HepG2 (cell line): Measurements from ENCODE around the gene OR8B12. TPM values are rescaled to one million over a fixed set of nuclear protein-coding genes. Genes with fewer than 3 reads are reported as not detected.

ENCODE experiments used
- ATAC-seq: fragments of 200-7000 bp; cut with Tn5 transposase; 3 replicates; pipeline ENCODE4 v1.9.1; 2020; ENCODE audit warnings: mild to moderate bottlenecking, moderate library complexity
- BruUV-seq: library from RNA; stranded (reverse); fragments of 400-500 nt; replicated peaks from 2 replicates; lab custom pipeline; 2021; lab: Mats Ljungman, UMichigan
- CTCF ChIA-PET: fragments of 300-600 bp; formaldehyde crosslinking; extraction: SDS; loops from one replicate; lab custom pipeline; 2021; ENCODE audit warnings: low total read pairs, inconsistent platforms, low intra/inter-chr PET ratio; lab: Yijun Ruan, JAX
- POLR2A ChIA-PET: fragments of 350-600 bp; sonication (Branson Sonifier 250); formaldehyde crosslinking; loops from one replicate; lab custom pipeline; 2020; ENCODE audit warnings: antibody characterized with exemption, inconsistent platforms; lab: Yijun Ruan, JAX
- DNase-seq: peaks from one replicate; pipeline ENCODE4 v3.0.0-alpha.2; 2015; ENCODE audit warnings: low spot score
- FAIRE-seq: peaks from 3 replicates; lab custom pipeline; 2011; peaks lifted over from hg19 to GRCh38; lab: Jason Lieb, UNC
- H2AFZ ChIP-seq: one replicate; pipeline ENCODE4 v1.6.1; 2011; ENCODE audit warnings: low read length, inconsistent platforms
- H3K27ac ChIP-seq: fragments of 300-600 bp; 3 replicates; pipeline ENCODE4 v1.8.0; 2011; ENCODE audit warnings: mixed run types, mild to moderate bottlenecking, mixed read lengths, low read length, inconsistent platforms; ENCODE audit not compliant: insufficient read depth; ENCODE audit errors: extremely low read length
- H3K27me3 ChIP-seq, 2 experiments: fragments of 200-600 bp in 1 of 2; 2 replicates in 1 of 2; 3 replicates in 1 of 2; pipeline versions ENCODE4 v1.6.0 to v1.8.0; 2011; ENCODE audit warnings: low read length in 2 of 2, mild to moderate bottlenecking in 2 of 2, moderate library complexity in 2 of 2, inconsistent platforms in 1 of 2; ENCODE audit not compliant: insufficient read depth in 2 of 2, control insufficient read depth in 1 of 2
- H3K36me3 ChIP-seq, 2 experiments: fragments of 200-600 bp in 1 of 2; replicated peaks in 1 of 2; 2 replicates in 1 of 2; 3 replicates in 1 of 2; pipeline versions ENCODE4 v1.5.1 to v1.8.0; 2011; ENCODE audit warnings: low read length in 2 of 2, inconsistent platforms in 1 of 2; ENCODE audit not compliant: insufficient read depth in 2 of 2, control insufficient read depth in 1 of 2
- H3K4me1 ChIP-seq: 2 replicates; pipeline ENCODE4 v1.5.1; 2012; ENCODE audit warnings: low read length, inconsistent platforms; ENCODE audit not compliant: insufficient read depth
- H3K4me2 ChIP-seq: 2 replicates; pipeline ENCODE4 v1.6.0; 2011; ENCODE audit warnings: low read depth, low read length, inconsistent platforms
- H3K4me3 ChIP-seq, 3 experiments: fragments of 200-600 bp in 1 of 3; sonication (generic), shearing (Covaris generic) in 1 of 3; replicated peaks in 1 of 3; 2 replicates each; pipeline ENCODE4 v1.5.1; 2011 to 2016; ENCODE audit warnings: low read length in 3 of 3, inconsistent platforms in 2 of 3, low read depth in 2 of 3, mild to moderate bottlenecking in 2 of 3, control low read depth in 1 of 3, mixed read lengths in 1 of 3; ENCODE audit not compliant: insufficient read depth in 1 of 3
- H3K79me2 ChIP-seq: one replicate; pipeline ENCODE4 v1.6.1; 2011; ENCODE audit warnings: low read length, inconsistent platforms; ENCODE audit not compliant: insufficient read depth
- H3K9ac ChIP-seq: 2 replicates; pipeline ENCODE4 v1.6.0; 2011; ENCODE audit warnings: mild to moderate bottlenecking, low read depth, low read length, inconsistent platforms; ENCODE audit not compliant: insufficient read depth
- H3K9me3 ChIP-seq: 2 replicates; pipeline ENCODE4 v1.5.1; 2012; ENCODE audit warnings: mild to moderate bottlenecking, low read length
- H4K20me1 ChIP-seq: 2 replicates; pipeline ENCODE4 v1.6.0; 2011; ENCODE audit warnings: inconsistent platforms, mild to moderate bottlenecking, low read length, moderate library complexity; ENCODE audit not compliant: insufficient read depth
- AKAP8 ChIP-seq: sonication (generic); formaldehyde crosslinking; IDR thresholded peaks from 2 replicates; pipeline ENCODE4 v1.5.1; 2020; ENCODE audit warnings: mild to moderate bottlenecking, missing genetic modification reagents
- CAMTA2 ChIP-seq: sonication (generic); formaldehyde crosslinking; IDR thresholded peaks from 2 replicates; pipeline ENCODE4 v1.4.0; 2020; ENCODE audit warnings: mild to moderate bottlenecking, missing genetic modification reagents, borderline replicate concordance
- CHD2 ChIP-seq: IDR thresholded peaks from 2 replicates; pipeline ENCODE4 v1.6.1; 2011; ENCODE audit warnings: low read depth, low read length, improper control_type of control experiment
- FOXA3 ChIP-seq: IDR thresholded peaks from 2 replicates; pipeline ENCODE4 v1.6.1; 2016; ENCODE audit warnings: missing genetic modification reagents, missing compliant biosample characterization
- GZF1 ChIP-seq: sonication (generic); formaldehyde crosslinking; IDR thresholded peaks from 2 replicates; pipeline ENCODE4 v1.5.1; 2020; ENCODE audit warnings: mild to moderate bottlenecking, missing genetic modification reagents
- KLF13 ChIP-seq: sonication (generic); formaldehyde crosslinking; IDR thresholded peaks from 2 replicates; pipeline ENCODE4 v1.4.0; 2020; ENCODE audit warnings: mild to moderate bottlenecking, missing genetic modification reagents
- MEIS2 ChIP-seq: sonication (generic); formaldehyde crosslinking; IDR thresholded peaks from 2 replicates; pipeline ENCODE4 v1.9.0; 2021; ENCODE audit warnings: mild to moderate bottlenecking, missing genetic modification reagents
- NFKB2 ChIP-seq: sonication (generic); formaldehyde crosslinking; IDR thresholded peaks from 2 replicates; pipeline ENCODE4 v1.4.0; 2020; ENCODE audit warnings: missing genetic modification reagents, borderline replicate concordance
- PCBP2 ChIP-seq: fragments of 200-400 bp; formaldehyde crosslinking; optimal IDR thresholded peaks from 2 replicates; pipeline ENCODE3; 2018; ENCODE audit warnings: low read length, low read depth; ENCODE audit not compliant: poor library complexity, severe bottlenecking
- PRDM4 ChIP-seq: sonication (generic); formaldehyde crosslinking; IDR thresholded peaks from 2 replicates; pipeline ENCODE4 v1.9.0; 2021; ENCODE audit warnings: missing genetic modification reagents, borderline replicate concordance
- SIX1 ChIP-seq: sonication (generic); formaldehyde crosslinking; IDR thresholded peaks from 2 replicates; pipeline ENCODE4 v1.4.0; 2020; ENCODE audit warnings: missing genetic modification reagents, borderline replicate concordance
- ZNF280D ChIP-seq: sonication (generic); formaldehyde crosslinking; IDR thresholded peaks from 2 replicates; pipeline ENCODE4 v1.5.1; 2020; ENCODE audit warnings: mild to moderate bottlenecking, missing genetic modification reagents
- ZNF446 ChIP-seq: sonication (generic); formaldehyde crosslinking; IDR thresholded peaks from 2 replicates; pipeline ENCODE4 v1.5.0; 2020; ENCODE audit warnings: mild to moderate bottlenecking, missing genetic modification reagents
- ZNF460 ChIP-seq: sonication (generic); formaldehyde crosslinking; IDR thresholded peaks from 2 replicates; pipeline ENCODE4 v1.5.1; 2020; ENCODE audit warnings: missing genetic modification reagents, mild to moderate bottlenecking, borderline replicate concordance
- ZNF530 ChIP-seq: sonication (generic); formaldehyde crosslinking; IDR thresholded peaks from 2 replicates; pipeline ENCODE4 v1.5.0; 2020; ENCODE audit warnings: low read depth, mild to moderate bottlenecking, missing genetic modification reagents
- ZNF770 ChIP-seq: sonication (generic); formaldehyde crosslinking; IDR thresholded peaks from 2 replicates; pipeline ENCODE4 v1.5.0; 2020; ENCODE audit warnings: mild to moderate bottlenecking, missing genetic modification reagents
- ZNF780A ChIP-seq: sonication (generic); formaldehyde crosslinking; IDR thresholded peaks from 2 replicates; pipeline ENCODE4 v1.8.0; 2022; ENCODE audit warnings: mild to moderate bottlenecking, missing genetic modification reagents, moderate library complexity
- WGBS: methylation state at CpG from one replicate; pipeline ENCODE4 v1.1.6; 2017; ENCODE audit warnings: low lambda C conversion rate; 5-methylcytosine and 5-hydroxymethylcytosine counted together
- in situ Hi-C: cut with HindIII; loops from 2 replicates; pipeline ENCODE4 v1.10.0; 2017; ENCODE audit warnings: low pct_unique_long_range_greater_than_20kb; ENCODE audit not compliant: extremely low pct_ligation_motif_present
- intact Hi-C: fragments of 100-400 bp; cut with micrococcal nuclease; formaldehyde crosslinking; loops from one replicate; pipeline ENCODE4 v1.10.0; 2022; ENCODE audit not compliant: unreplicated experiment
- polyA plus RNA-seq, 8 experiments: library from polyadenylated mRNA; depleted of rRNA in 3 of 8; stranded (reverse) in 7 of 8; unstranded in 1 of 8; fragments of >200 nt; fragmentation: Illumina TruSeq in 4 of 8; extraction: Trizol in 4 of 8; gene quantifications; 2 replicates each; pipeline versions ENCODE4 v1.2.1 to v1.2.3, GENCODE V29; 2011 to 2016; ENCODE audit warnings: low read depth in 4 of 8, missing spikeins in 1 of 8, mixed read lengths in 1 of 8; ENCODE audit not compliant: insufficient read depth in 1 of 8
- total RNA-seq, 5 experiments: library from RNA; depleted of rRNA; stranded (reverse); fragments of >200 nt; fragmentation: Illumina TruSeq; extraction: Trizol; gene quantifications; 2 replicates each; pipeline ENCODE4 v1.2.3, GENCODE V29; 2016; ENCODE audit warnings: low read depth in 1 of 5

OR8B12 gene
- total and polyA plus RNA-seq, 2 of the 13 experiments (the other 11 are each of a cell fraction or from before 2014, with no cell fraction given) = not detected

GRCh38 chr11:124582565-124582964, 39.1 kb upstream of the OR8B12 start:
- in situ Hi-C loops = no loop called here
- TF ChIP-seq GZF1 (CRISPR knock-in tag) (no peak), KLF13 (CRISPR knock-in tag) (no peak), ZNF446 (CRISPR knock-in tag) (no peak), ZNF770 (no peak), ZNF530 (CRISPR knock-in tag) (no peak), PCBP2 (no peak), PRDM4 (CRISPR knock-in tag) (no peak), MEIS2 (CRISPR knock-in tag) (no peak), ZNF280D (CRISPR knock-in tag) (no peak), NFKB2 (CRISPR knock-in tag) (no peak), AKAP8 (CRISPR knock-in tag) (no peak), ZNF460 (CRISPR knock-in tag) (no peak), FOXA3 (CRISPR knock-in tag) (no peak), CAMTA2 (CRISPR knock-in tag) (no peak), SIX1 (CRISPR knock-in tag) (no peak), CHD2 (no peak), ZNF780A (CRISPR knock-in tag) (no peak)

More at GRCh38 chr11:124582565-124582964, 39.1 kb upstream of the OR8B12 start:
- DNase-seq (no peak), ATAC-seq (no peak), FAIRE-seq (no peak)
- intact Hi-C loops = no loop called here
- no TSS peak for BruUV-seq
- ChIA-PET POLR2A (no interaction called here), CTCF (no interaction called here)
- Histone ChIP-seq H3K4me1 (no peaks in the 10 kb centered on the region), H3K4me2 (no peak overlapping the region), H3K27me3 (peaks cover 0 to 11% of the 10 kb centered on the region in 2 experiments; a peak in 2 of 5 replicates), H4K20me1 (no peaks in the 10 kb centered on the region), H3K36me3 (no peaks in the 10 kb centered on the region), H3K9ac (no peak overlapping the region), H3K79me2 (no peaks in the 10 kb centered on the region), H3K27ac (no peak overlapping the region), H3K4me3 (no peak overlapping the region), H2AFZ (no peak overlapping the region), H3K9me3 (no peaks in the 10 kb centered on the region)
- 0% methylated on average over 2 of the region's 2 CpGs for WGBS
